GM19395 (cell line): Measurements from ENCODE around the gene SUCNR1.
"Not testable (repeated sequence)": the region's sequence is repeated elsewhere in the genome, so short reads cannot be mapped to it uniquely, and the experiment has no call there.

ENCODE experiments used
- ATAC-seq: cut with Tn5 transposase; IDR thresholded peaks from one replicate; pipeline ENCODE4 v1.9.1; 2021; ENCODE audit warnings: mild to moderate bottlenecking, moderate library complexity; ENCODE audit not compliant: unreplicated experiment

Gene SUCNR1

GRCh38 chr3:151873398-151873797 lies at the start of gene SUCNR1:
TSS of gene SUCNR1 (plus strand) at chr3:151873643. CDS start at chr3:151879893, 6,250 bp downstream.
- ATAC-seq: no peak

GRCh38 chr3:151827816-151828215 lies 45.6 kb upstream of the SUCNR1 start:
- ATAC-seq: no peak

GRCh38 chr3:151835751-151836525 lies 37.5 kb upstream of the SUCNR1 start:
- no peak for ATAC-seq

- ATAC-seq: no peak
Observed at GRCh38 chr3:151837057-151837456, 36.4 kb upstream of the SUCNR1 start.

GRCh38 chr3:151838574-151839312 lies 34.7 kb upstream of the SUCNR1 start:
- ATAC-seq: peak; percentile 88

- no peak for ATAC-seq
Observed at GRCh38 chr3:151839313-151839631, 34.2 kb upstream of the SUCNR1 start.

GRCh38 chr3:151841801-151842200 lies 31.6 kb upstream of the SUCNR1 start:
- no peak for ATAC-seq

- ATAC-seq: no peak
Observed at GRCh38 chr3:151843275-151843674, 30.2 kb upstream of the SUCNR1 start.

- ATAC-seq: no peak
Observed at GRCh38 chr3:151845306-151845905, 28.0 kb upstream of the SUCNR1 start.

GRCh38 chr3:151850065-151850464 lies 23.4 kb upstream of the SUCNR1 start:
- not testable (repeated sequence) for ATAC-seq

- ATAC-seq: no peak
Observed at GRCh38 chr3:151852074-151852811, 21.2 kb upstream of the SUCNR1 start.

- ATAC-seq: no peak
Observed at GRCh38 chr3:151856118-151856517, 17.3 kb upstream of the SUCNR1 start.

- ATAC-seq: no peak
Observed at GRCh38 chr3:151856641-151857040, 16.8 kb upstream of the SUCNR1 start.

GRCh38 chr3:151859233-151859673 lies 14.2 kb upstream of the SUCNR1 start:
- ATAC-seq: no peak

GRCh38 chr3:151859905-151860304 lies 13.5 kb upstream of the SUCNR1 start:
- no peak for ATAC-seq

GRCh38 chr3:151863611-151864010 lies 9.8 kb upstream of the SUCNR1 start:
- ATAC-seq: no peak

- ATAC-seq: no peak
Observed at GRCh38 chr3:151864423-151865101, 8.9 kb upstream of the SUCNR1 start.

- ATAC-seq: no peak
Observed at GRCh38 chr3:151866711-151867410, 6.6 kb upstream of the SUCNR1 start.

- no peak for ATAC-seq
Observed at GRCh38 chr3:151867666-151868065, 5.8 kb upstream of the SUCNR1 start.

- no peak for ATAC-seq
Observed at GRCh38 chr3:151869181-151869580, 4.3 kb upstream of the SUCNR1 start.
